Kidney capillary endothelial cell (primary cell): Measurements from ENCODE around the gene PARD3B.

Experiments
- DNase-seq: peaks from one replicate; pipeline ENCODE4 v3.0.0-alpha.2; 2018; ENCODE audit warnings: low spot score

Gene PARD3B

GRCh38 chr2:204896146-204896545 is 350.9 kb downstream of the PARD3B start:
- no peak for DNase-seq

GRCh38 chr2:204897561-204897960 is 352.3 kb downstream of the PARD3B start:
- no peak for DNase-seq

DNA sequence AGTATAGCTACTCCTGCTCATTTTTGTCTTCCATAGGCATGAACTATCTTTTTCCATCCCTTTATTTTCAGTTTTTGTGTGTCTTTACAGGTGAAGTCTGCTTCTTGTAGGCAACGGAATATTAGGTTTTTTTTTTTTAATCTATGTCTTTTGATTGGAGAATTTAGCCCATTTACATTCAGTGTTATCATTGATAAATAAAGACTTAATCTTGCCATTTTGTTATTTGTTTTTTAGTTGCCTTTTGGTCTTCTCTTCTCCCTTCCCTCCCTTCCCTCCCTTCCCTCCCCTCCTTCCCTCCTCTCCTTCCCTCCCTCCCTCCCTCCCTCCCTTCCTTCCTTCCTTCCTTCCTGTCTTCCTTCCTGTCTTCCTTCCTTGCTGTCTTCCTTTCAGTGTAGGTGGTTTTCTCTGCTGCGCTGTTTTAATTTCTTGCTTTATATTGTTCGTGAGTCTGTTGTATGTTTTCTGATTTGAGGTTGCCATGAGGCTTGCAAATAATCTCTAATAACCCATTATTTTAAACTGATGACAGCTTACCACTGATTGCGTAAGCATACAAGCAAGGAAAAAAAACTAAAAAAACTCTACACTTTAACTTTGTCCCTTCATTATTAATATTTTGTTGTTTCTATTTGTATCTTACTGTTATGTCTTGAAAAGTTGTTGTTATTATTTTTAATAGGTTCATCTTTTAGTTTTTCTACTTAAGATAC is 353.8 kb downstream of the PARD3B start:
- DNase-seq = no peak

DNA sequence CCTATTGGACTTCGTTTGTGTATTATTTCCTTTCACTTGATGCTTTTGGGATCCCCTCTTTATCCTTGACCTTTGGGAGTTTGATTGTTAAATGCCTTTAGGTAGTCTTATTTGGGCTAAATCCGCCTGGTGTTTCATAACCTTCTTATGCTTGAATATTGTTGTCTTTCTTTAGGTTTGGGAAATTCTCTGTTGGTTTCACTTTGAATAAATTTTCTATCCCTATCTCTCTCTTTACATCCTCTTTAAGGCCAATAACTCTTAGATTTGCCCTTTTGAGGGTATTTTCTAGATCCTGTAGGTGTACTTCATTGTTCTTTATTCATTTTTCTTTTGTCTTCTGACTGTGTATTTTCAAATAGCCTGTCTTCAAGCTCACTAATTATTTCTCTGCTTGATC is 354.7 kb downstream of the PARD3B start:
- no peak for DNase-seq

- DNase-seq = peak; percentile 19
Measured at GRCh38 chr2:204900487-204900886, 355.2 kb downstream of the PARD3B start.

DNA sequence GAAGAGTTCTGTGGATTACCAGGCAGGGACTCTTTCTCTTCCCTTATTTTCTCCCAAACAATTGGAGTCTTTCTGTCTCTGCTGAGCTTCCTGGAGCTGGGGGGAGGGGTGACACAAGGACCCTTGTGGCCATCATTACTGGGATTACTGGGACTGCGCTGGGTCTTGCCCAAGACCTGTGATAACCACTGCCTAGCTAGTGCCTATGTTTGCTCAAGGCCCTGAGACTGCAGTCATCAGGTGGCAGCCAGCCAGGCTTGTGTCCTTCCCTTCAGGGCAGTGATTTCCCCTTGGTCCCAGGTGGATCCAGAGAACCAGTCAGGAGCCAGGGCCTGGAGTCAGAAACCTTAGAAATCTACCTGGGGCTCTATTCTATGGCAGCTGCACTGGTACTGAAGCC is 355.6 kb downstream of the PARD3B start:
- no peak for DNase-seq

DNA sequence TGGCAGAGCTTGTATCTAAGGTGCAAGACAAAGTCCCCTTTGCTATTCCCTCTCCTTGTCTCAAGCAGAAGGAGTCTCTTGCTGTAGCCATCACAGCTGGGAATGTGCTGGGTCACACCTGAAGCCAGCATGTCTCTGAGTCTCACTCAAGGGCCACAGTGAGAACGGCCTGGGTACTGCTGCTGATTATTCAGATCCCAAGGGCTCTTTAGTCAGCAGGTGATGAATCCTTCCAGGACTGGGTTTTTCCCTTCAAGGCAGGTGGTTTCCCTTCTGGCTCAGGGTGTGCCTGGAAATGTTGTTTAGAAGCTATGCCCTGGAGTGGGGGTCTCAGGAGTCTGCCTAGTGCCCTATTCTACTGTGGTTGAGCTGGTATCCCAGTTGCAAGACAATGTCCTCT is 356.3 kb downstream of the PARD3B start:
- DNase-seq = no peak

- no peak for DNase-seq
Measured at GRCh38 chr2:204909791-204910190, 364.5 kb downstream of the PARD3B start.

GRCh38 chr2:204913312-204913711 is 368.0 kb downstream of the PARD3B start:
- no peak for DNase-seq

- DNase-seq = no peak
Measured at GRCh38 chr2:204913854-204914464, 368.7 kb downstream of the PARD3B start.

GRCh38 chr2:204914708-204915107 is 369.4 kb downstream of the PARD3B start:
- no peak for DNase-seq

DNA sequence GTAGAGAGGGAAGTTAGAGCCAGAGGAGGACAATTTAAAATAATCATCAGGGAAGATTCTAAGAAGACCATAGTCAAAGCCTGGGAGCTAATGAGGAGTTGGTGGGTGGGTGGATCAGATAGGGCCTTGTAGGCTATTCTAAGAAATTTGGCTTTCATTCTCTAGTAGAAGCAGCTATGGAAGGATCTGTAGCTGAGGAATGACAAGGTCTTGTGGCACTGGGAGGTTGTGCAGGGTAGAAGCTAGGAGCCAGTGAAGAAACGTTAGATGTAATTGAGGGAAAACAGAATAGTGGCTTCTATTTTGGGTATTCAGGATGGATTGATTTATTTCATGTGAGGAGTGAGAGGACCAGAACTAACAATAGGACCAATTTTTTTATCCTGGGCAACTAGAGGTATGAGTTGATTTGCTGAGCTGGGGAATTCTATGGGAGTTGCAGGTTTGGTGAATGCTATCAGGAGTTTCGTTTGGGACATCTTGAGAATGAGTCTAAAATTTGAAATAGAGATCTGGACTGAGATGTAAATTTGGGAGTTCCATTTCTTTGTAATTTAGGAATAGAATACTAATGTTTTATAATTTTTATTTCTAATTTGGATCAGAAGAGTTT is 371.9 kb downstream of the PARD3B start:
- DNase-seq = no peak

DNA sequence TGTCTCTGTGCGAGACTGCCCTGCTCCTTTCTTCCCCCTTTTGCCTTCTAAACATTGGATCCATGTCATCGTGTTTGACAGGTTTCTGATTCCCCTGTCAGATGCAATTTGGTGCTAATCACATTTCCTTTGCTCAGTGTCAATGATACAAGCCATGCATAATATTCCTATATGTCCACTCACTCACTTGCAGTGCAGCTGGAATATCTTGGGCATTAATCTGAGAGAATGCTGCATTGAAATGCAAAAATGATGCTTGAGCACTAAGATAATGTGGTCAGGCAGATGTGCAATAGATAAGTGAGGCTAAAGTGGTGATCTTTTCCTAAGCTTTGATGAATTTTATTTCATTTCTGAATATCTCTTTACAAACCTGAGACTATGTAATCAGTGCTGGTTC is 375.5 kb downstream of the PARD3B start:
- DNase-seq = no peak

DNA sequence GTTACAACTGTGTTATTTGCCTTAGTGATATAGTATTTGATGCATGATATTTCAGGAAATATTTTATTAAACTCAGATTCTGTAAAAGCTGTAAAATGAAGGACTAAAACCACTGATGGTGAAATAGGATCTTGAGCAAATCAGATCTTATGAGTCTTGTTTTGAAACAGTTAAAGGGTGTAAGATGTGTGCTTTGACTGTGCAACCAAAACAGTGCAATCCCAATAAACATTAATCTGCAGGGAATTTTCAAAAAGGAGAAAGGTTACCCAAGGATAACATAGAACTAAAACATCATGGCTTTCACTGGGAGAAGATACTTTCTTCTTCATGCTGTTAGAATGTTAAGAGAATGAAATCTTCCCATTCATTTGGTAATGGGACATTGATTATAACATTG is 378.7 kb downstream of the PARD3B start:
- DNase-seq = no peak

DNA sequence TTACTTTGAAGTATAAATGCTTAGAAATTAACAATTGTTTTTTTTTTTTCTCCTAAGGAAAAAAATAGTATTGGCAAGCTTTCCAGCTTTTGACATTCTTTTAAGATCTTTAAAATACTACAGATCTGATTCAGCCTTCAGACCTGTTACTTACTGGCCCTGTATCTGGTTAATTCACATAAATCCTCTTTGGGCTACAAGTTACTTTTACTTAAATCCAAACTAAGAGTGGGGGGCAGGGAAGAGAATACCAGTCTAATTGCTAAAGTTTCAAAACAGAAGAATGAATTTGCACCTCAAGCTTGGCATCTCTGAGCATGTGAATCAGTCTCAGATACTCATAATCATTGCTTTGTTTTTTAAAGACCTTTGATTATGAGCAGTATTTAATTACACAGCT is 386.3 kb downstream of the PARD3B start:
- no peak for DNase-seq

GRCh38 chr2:204933735-204934374 is 388.6 kb downstream of the PARD3B start:
- DNase-seq = no peak

DNA sequence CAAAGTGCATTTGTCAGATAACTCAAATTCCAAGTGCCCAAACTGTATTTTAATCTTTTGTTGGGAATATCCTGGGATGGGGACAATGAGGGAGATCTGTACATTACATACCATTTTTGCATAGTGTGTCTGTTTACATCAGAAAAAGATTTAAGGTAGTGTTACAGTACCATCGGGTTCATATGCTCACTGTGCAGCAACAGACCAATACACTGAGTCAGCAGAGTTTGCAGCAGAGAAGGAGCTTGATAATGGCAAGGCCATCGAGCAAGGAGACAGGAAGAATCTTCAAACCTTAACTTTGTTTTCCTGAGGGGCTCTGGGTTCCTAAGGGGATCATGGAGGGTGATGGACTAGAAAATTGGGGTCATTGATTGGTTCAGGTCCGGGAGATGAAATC is 399.7 kb downstream of the PARD3B start:
- DNase-seq = no peak

DNA sequence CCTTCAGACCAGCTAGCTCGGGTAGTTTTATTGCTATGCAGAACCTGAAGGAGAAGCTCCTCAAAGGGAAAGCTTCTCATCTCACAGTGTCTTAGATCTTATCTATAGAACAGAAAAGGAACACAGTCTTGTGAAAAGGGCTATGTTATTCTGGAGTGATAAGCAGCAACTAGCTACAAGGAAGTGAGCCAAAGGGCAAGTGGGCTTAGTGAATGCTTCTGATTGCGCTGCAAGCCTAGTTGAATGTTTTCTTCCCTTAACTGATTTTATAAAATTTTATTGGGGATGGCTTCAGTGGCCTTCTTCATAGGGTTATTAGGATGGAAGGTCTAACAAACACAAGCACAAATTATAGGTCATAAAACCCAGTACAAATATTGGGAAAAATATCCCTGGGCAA is 400.1 kb downstream of the PARD3B start:
- no peak for DNase-seq

DNA sequence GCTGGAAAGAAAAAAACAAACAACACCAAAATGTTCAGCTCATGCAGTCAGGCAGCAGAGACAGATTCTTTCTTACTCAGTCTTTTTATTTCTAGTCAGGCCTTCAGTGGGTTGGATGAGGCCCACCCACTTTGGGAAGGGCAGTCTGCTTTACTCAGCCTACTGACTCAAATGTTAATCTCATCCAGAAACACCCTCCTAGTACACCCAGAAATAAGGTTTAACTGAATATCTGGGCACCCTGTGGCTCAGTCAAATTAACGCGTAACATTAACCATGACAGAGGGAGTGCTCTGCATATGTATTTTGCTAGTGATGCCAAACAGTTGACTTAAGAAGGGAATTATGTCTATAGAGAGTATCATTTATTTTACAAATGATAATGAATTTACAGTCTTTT is 401.6 kb downstream of the PARD3B start:
- DNase-seq = no peak

GRCh38 chr2:204947405-204947804 is 402.1 kb downstream of the PARD3B start:
- no peak for DNase-seq

GRCh38 chr2:204948024-204948763 is 402.9 kb downstream of the PARD3B start:
- no peak for DNase-seq

- DNase-seq = no peak
Measured at GRCh38 chr2:204948822-204949221, 403.5 kb downstream of the PARD3B start.
